Colonic mucosa (tissue), 4 donors: ENCODE data around the gene MYO7A. TPM values are rescaled to one million over a fixed set of nuclear protein-coding genes. Genes with fewer than 3 reads are reported as not detected.

Experiments
- DNase-seq: peaks from one replicate; pipeline ENCODE4 v3.0.0-alpha.2; 2020
- H3K27ac ChIP-seq: fragments of 200-600 bp; one replicate; pipeline ENCODE4 v1.8.0; 2021
- H3K27me3 ChIP-seq: fragments of 200-600 bp; one replicate; pipeline ENCODE4 v1.8.0; 2021
- H3K36me3 ChIP-seq: fragments of 200-600 bp; one replicate; pipeline ENCODE4 v1.8.0; 2021
- H3K4me1 ChIP-seq: fragments of 200-600 bp; one replicate; pipeline ENCODE4 v1.8.0; 2021; ENCODE audit warnings: mild to moderate bottlenecking
- H3K4me3 ChIP-seq: fragments of 200-600 bp; one replicate; pipeline ENCODE4 v1.8.0; 2021
- H3K9ac ChIP-seq, 2 donors: one replicate each; pipeline ENCODE4 v1.7.0; 2013; ENCODE audit warnings: control low read depth in 2 of 2, low read depth in 2 of 2, low read length in 2 of 2
- H3K9me3 ChIP-seq: fragments of 200-600 bp; one replicate; pipeline ENCODE4 v1.8.0; 2021
- CTCF ChIP-seq: fragments of 200-600 bp; IDR thresholded peaks from one replicate; pipeline ENCODE4 v1.8.0; 2022; ENCODE audit warnings: antibody characterized with exemption, mild to moderate bottlenecking
- intact Hi-C: fragments of 100-400 bp; cut with DNase I; formaldehyde crosslinking; loops from one replicate; pipeline ENCODE4 v1.14.1; 2022
- total RNA-seq, 2 donors: library from RNA; stranded (reverse); fragmentation: NEBNext Ultra II Directional in 1 of 2; extraction: Animal tissue kit (Norgen Biotek cat#: 25700) in 1 of 2; gene quantifications; one replicate each; pipeline ENCODE4 v1.2.1, GENCODE V29; 2021
- donor health status: healthy.
- donor health status: DM: no; HTN: no; CAD: no.
- donor health status: DM: no; HTN: no; CAD: no.

The MYO7A gene
- total RNA-seq, 2 donors from 2014 or later, result 3.8 to 4.1 TPM

- DNase-seq, result no peak
Observed at GRCh38 chr11:77250881-77251640, 123.0 kb downstream of the MYO7A start.

GRCh38 chr11:77252555-77253270 lies 124.7 kb downstream of the MYO7A start:
- H3K4me3 ChIP-seq, result no peak overlapping the region
- H3K36me3 ChIP-seq, result no peaks in the 10 kb centered on the region
- TF ChIP-seq CTCF, result no peak
- H3K4me1 ChIP-seq, result peaks cover 2% of the 10 kb centered on the region
- H3K27ac ChIP-seq, result peak overlapping the region; percentile 10
- H3K9me3 ChIP-seq, result no peaks in the 10 kb centered on the region
- intact Hi-C loops, result no loop called here
- no peaks in the 10 kb centered on the region for H3K27me3 ChIP-seq
- no peak overlapping the region for H3K9ac ChIP-seq
- DNase-seq, result peak; percentile 41

More at GRCh38 chr11:77250881-77251640, 123.0 kb downstream of the MYO7A start:
- no peak for TF ChIP-seq CTCF
- H3K4me1 ChIP-seq, result peaks cover 2% of the 10 kb centered on the region
- no peak overlapping the region for H3K4me3 ChIP-seq
- H3K27me3 ChIP-seq, result no peaks in the 10 kb centered on the region
- no peaks in the 10 kb centered on the region for H3K36me3 ChIP-seq
- H3K9ac ChIP-seq, result no peak overlapping the region
- H3K27ac ChIP-seq, result no peak overlapping the region
- no peaks in the 10 kb centered on the region for H3K9me3 ChIP-seq
- intact Hi-C loops, result no loop called here

- H3K4me3 ChIP-seq, result no peak overlapping the region
- no peaks in the 10 kb centered on the region for H3K27me3 ChIP-seq
- no peak overlapping the region for H3K9ac ChIP-seq
- intact Hi-C loops, result no loop called here
- peaks cover 2% of the 10 kb centered on the region for H3K4me1 ChIP-seq
- no peak for DNase-seq
- no peaks in the 10 kb centered on the region for H3K36me3 ChIP-seq
- H3K9me3 ChIP-seq, result no peaks in the 10 kb centered on the region
- no peak for TF ChIP-seq CTCF
- H3K27ac ChIP-seq, result no peak overlapping the region
Observed at GRCh38 chr11:77253690-77254089, 125.6 kb downstream of the MYO7A start.

GRCh38 chr11:77259641-77260040 lies 131.6 kb downstream of the MYO7A start:
- no peak for DNase-seq
- no peak overlapping the region for H3K27ac ChIP-seq
- H3K9ac ChIP-seq, result no peak overlapping the region
- H3K36me3 ChIP-seq, result no peaks in the 10 kb centered on the region
- no peak for TF ChIP-seq CTCF
- intact Hi-C loops, result no loop called here
- H3K27me3 ChIP-seq, result no peaks in the 10 kb centered on the region
- H3K9me3 ChIP-seq, result no peaks in the 10 kb centered on the region
- no peaks in the 10 kb centered on the region for H3K4me1 ChIP-seq
- no peak overlapping the region for H3K4me3 ChIP-seq

GRCh38 chr11:77262803-77263202 lies 134.8 kb downstream of the MYO7A start:
- Histone ChIP-seq H3K36me3 (no peaks in the 10 kb centered on the region), H3K4me1 (no peaks in the 10 kb centered on the region), H3K4me3 (no peak overlapping the region), H3K27me3 (no peaks in the 10 kb centered on the region), H3K9ac (no peak overlapping the region), H3K9me3 (no peaks in the 10 kb centered on the region), H3K27ac (no peak overlapping the region)
- intact Hi-C loops, result no loop called here
- DNase-seq, result no peak
- no peak for TF ChIP-seq CTCF

Other genes starting within 250 kb of the MYO7A start
- 100 to 1,000 TPM in 1 of 2 donors, 10 to 100 TPM in 1; 83.1 to 107 TPM for gene B3GNT6, start 93.8 kb upstream of the MYO7A start, total RNA-seq
- 100 to 1,000 TPM; 258 to 267 TPM for gene CAPN5, start 61.3 kb upstream of the MYO7A start, total RNA-seq
- gene OMP, start 25.4 kb upstream of the MYO7A start, total RNA-seq, result 10 to 100 TPM in 1 of 2 donors, 1 to 10 TPM in 1; 7.5 to 16.8 TPM
- not detected for gene GDPD4, start 173.4 kb downstream of the MYO7A start, total RNA-seq